NCI-H748 (cell line): ENCODE results near the gene RSRP1.

Experiments used
- DNase-seq: peaks from one replicate; lab custom pipeline; 2025; ENCODE audit not compliant: unreplicated experiment; lab: John Stamatoyannopoulos, UW

The RSRP1 gene

DNA sequence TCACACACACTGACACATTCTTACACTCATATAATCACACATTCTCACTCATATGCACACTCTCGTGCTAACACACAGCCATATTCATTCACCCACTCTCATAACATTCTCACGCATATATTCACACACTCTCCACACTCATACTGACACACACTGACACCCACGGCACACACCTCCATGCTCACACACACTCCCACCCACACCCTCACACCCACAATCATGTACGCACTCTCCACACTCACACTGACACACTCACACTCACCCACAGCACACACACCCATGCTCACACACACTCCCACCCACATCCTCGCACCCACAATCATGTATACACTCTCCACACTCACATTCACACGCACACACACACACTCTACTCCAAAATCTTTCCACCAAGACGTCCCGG, 53.2 kb downstream of the RSRP1 start:
- no peak for DNase-seq

DNA sequence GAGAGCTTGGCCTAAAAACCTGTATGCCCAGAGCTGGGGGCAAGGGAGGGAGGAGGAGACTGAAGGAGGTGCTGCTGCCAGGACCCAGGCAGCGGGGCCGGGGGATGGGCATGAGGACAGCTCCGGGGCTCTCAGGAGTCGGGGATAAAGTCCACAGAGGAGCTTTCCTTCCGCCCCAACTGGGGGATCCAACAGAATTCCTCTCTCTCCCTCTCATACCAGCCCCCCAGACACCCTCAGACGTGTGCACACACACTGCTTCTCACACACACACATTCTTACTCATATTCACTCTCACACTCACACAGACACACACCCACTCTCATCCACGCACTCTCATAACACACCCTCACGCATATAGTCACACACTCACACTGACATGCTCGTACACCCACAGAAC, 54.0 kb downstream of the RSRP1 start:
- DNase-seq = no peak
